KG1 (cell line): ENCODE results near the gene PI4K2A.

Experiments
- DNase-seq: peaks from one replicate; lab custom pipeline; 2025; lab: John Stamatoyannopoulos, UW

Gene PI4K2A

DNA sequence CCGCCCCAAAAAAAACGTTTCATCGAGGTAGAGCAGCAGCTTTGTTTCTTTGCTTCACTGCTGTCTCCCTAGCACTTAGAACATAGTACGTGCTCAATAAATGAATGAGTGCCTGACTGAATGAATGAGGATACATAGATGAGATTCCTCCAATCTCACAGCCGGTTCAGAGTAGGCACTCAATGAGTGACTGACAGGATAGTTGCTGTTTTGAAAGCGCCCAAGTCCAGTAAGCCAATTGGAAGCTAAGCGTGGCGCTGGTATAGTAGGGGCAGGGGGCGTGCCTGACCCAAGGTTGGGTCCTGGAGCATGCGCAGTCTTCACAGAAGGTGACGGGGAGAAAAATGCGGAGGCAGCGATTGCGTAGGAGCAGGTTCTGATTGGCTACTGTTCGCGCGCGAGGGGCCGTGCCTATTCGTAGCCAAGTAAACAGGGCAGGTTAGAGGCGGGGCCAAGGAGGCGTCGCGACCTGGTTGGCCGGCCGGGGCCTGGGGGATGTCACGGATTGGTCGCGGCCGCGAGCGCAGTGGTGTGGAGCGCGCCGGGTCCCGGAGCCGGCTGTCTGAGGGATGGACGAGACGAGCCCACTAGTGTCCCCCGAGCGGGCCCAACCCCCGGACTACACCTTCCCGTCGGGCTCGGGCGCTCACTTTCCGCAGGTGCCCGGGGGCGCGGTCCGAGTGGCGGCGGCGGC lies at the start of gene PI4K2A:
PI4K2A (plus strand) TSS at position 498 of the 694 bp plus-strand sequence; CDS start at position 570, 72 bp downstream.
- peak; percentile 96 for DNase-seq

DNA sequence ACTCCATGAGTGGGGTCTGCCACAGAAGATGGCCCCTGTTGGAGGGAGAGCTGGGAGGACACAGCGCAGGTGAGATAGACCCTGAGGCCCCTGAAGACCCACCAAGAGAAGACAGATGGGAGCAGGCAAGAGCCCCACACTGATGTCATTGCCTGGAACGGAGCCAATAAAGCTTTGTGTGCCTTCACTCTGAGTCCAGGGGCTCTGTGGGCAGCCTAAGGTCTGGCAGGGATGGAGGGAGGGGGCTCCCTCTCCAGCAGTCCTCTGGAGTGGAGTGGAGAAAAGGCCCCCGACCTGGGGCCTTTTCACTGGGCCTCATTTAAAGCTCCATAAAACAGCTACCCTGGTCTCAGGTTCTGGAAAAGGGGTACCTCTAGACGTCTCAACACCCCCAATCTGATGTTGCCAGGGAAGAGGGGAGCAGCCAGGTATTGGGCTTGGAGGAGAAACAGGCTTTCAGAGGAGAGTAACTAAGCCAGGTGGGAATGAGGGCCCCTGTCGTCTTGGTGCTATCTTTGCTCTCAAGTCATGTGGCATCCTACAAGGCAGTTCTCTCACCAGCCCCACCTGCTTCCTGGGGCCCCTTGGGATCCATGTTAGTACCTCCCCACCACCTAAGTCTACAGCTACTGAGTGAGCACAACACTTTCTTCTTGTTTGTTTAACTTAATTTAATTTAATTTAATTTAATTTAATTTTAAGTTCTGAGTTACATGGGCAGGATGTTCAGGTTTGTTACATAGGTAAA lies 49.5 kb upstream of the PI4K2A start:
- no peak for DNase-seq

DNA sequence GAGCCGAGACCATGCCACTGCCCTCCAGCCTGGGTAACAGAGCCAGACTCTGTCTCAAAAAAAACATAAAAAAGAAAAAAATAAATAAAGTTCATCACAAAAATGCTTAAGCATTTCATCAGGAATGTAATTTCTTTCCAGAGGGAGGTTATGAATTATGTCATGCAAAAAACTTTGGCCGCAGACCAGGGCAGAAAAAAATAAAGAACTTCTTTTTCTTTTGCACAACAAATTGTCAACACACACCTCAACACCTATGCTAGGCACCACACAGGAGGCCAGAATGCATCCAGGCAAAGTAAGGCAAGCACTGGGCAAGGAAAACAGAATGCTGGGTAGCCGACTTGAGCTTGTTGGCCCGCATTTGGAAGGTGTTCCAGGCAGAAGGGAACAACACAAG lies 47.0 kb upstream of the PI4K2A start:
- no peak for DNase-seq

DNA sequence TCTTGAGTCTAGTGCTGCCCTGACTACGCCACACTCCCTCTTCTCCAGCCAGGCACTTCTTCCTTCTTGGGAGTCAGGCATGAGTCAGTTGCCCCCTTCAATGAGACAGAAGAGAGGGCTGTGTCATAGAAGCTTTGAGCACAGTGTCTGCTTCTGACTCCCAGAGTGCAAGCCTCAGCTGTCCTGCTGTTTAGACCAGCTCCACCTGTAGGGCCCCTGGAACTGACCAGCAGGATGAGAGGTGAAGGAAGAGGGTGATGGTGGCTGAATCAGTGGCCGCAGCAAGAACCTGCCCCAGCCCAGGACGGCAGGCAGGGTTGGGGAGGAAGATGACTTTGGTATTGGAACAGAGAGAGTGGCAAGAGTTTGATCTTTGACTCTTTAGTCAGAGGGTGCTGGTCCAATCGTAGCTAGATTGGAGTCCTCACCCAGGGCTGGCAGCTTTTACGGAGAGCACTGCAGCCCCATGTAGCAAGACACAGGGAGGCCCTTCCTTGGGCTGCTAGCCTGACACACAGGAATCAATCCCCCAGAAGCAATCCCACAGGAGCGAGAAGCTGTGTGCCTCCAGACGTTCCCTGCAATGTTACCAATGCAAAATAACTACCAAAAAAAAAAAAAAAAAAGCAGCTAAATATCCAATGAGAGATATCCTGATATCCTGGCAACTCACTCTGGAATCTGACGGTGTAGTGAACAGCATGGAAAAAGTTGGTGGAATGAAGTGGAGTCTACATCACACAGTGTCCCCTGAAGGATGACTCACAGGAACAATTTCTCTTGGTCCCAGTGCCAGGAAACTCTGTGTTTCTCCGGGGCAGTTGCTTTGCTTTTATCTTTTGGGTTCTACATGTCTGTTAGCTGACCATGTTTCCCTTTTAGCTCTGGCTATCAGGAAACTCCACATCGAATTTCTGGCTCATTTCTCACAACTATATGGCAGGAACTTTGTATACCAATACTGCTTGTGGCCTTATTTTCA lies 44.1 kb upstream of the PI4K2A start:
- no peak for DNase-seq

DNA sequence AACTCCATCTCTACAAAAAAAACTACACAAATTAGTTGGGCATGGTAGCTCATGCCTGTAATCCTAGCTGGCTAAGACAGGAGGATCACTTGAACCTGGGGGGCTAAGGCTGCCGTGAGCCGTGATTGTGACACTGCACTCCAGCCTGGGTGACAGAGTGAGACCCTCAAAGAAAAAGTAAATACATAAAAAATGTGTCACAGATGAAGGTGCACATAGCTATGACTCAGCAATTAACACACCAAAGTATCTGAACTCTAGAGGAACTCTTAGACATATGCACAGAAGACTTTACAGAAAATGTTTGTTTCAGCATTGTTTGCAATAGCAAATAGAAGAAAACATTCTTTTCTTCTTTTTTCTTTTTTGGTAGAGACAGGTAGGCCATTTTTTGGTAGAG lies 42.7 kb upstream of the PI4K2A start:
- DNase-seq, result no peak

DNA sequence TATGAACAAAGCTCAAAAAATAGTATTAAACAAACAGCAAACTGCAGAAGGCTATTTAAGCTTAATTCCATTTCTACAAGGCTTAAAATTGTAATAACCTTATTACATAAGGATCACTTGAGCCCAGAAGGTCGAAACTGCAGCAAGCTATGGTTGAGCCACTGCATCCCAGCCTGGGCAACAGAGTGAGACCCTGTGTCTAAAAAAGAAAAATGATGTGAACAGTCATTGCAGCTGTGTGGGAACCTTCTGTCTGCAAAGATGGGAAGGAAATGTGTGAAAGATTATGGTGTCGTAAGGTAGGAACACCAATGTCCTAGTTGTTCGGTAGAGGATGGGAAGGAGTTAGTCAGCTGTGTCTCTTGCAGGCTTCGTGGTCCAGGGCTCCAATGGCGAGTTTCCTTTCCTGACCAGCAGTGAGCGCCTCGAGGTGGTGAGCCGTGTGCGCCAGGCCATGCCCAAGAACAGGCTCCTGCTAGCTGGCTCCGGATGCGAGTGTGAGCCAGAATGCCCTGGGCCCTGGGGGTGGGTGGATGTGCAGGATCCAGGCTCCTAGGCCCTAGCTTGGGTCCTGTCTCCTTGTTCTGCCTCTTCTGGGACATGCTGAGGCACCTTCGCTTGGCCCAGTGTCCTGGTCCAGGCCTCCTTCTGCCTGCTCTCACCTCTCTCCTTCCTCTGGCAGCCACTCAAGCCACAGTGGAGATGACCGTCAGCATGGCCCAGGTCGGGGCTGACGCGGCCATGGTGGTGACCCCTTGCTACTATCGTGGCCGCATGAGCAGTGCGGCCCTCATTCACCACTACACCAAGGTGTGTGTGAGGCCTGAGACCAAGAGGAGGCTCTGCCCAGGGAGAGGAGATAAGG lies 41.8 kb upstream of the PI4K2A start:
- no peak for DNase-seq

DNA sequence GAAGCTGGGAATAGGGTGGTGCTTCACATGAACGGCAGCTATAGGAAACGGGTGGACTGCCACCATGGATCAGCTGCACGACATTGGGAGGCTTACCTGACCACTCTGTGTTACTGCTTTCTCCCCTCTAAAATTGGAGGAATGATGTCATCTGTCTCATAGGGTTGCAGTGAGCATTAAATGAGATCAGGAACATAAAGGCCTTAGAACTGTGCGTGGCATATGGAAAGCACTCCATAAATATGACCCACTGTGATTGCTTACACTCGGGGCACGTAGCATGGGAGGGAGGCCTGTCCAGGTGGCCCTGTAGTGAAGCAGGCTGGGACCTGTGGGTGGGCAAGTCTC lies 41.2 kb upstream of the PI4K2A start:
- no peak for DNase-seq

DNA sequence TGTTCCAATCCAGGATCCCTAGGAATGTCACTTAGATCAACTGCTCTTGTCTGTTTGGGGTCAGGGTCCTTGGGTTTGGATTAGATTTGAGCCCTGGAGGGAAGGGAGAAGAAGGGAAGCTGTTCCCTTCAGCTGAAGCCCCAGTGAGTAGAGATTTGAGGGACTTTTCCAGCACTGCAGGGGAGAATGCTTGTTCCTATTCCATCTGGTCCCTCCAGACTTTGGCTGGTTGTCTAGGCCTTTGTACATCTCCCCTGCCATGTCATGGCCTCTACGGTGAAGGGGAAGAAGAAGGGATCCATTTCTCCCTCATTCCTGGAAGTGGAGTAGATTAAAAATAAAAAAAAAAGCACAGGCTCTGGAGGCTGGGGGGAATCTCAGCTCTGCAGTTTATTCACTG lies 39.9 kb upstream of the PI4K2A start:
- no peak for DNase-seq

DNA sequence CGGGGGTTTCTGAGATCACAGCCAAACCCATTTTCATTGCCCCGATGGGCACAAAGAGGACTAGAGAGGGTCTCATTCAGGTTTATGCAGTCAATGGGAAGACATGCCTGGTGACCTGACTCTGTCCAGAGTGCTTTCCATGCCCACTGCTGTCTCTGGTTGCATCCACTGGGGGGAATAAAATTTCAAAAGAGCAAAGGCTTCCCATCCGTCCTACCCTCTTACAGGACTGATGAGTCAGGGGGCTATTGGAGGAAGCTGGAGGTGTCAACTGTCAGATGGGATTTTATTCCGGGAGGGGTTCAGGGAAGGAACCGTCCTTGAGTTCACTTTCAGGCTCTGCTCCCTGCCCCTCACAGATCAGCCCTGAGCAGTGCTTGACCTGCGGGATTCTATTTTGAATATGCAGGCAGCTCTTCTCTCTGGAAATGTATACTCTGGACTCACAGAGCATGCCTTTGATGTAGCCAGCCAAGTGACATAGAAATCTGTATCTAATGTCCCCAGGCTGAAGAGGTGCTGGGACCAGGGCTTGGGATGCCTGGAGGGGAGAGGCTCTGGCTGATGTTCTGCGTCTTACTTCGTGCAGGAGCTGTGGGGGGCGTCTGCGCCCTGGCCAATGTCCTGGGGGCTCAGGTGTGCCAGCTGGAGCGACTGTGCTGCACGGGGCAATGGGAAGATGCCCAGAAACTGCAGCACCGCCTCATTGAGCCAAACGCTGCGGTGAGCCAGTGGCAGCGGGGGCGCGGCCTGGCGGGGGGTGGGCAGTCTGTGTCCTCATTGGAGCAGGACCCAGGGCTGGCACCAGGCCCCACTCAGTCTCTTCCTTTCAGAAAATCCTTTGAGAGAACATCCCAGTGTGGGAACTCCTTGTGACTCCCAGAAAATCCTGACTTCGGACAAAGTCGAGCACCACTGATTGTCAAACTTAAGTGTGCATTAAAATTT lies 38.9 kb upstream of the PI4K2A start:
- no peak for DNase-seq

DNA sequence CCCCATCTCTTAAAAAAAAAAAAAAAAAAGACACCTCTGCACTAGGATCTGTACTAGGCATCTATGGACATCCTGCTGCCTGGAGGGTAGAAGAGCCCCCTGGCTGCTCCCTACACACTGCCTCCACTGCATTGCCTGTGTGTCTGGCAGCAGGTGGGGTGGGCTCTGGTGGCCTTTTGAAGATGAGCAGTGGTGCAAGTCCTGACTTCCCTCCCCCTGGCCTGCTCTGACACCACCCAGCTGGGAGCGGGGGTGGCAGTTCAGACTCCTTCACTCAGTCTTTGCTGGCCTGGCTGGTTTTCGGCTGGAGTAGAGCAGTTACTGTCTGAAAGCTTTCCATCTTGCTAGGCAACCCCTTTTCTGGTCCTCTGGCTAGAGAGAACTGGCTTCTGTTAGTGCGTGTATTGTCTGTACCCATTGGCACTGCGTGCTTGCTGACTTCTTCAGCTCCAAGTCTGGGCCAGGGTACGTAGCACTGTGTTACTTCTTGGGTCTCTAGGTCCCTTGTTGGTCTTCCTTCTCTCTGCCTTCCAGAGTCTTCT lies 33.3 kb upstream of the PI4K2A start:
- no peak for DNase-seq

DNA sequence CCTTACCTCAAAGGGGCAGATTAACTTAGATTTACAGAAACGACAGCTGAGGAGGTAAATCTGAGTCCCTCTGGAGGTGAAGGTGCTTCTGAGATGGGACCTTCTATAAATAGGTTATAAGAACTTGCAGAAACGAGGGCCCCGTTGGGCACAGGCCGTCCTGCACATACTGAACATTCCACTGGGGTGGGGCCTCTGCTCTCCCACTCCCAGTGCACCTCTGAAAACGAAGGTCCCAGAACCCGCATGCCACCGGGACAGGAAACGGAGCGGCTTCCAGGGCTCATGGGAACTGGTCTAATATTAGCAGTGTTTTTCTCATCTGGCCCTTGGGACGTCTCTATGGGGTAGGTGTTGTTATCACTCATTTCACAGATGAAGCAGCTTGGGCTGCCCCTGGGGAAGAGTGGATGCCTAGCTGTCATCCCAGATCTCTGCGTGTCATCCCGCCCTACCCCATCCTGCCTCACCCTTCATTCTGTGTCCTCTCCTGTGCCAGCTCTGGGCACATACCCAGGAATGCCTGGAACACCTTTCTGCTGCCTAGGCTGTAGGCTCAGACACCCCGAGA lies 31.4 kb upstream of the PI4K2A start:
- DNase-seq, result no peak

DNA sequence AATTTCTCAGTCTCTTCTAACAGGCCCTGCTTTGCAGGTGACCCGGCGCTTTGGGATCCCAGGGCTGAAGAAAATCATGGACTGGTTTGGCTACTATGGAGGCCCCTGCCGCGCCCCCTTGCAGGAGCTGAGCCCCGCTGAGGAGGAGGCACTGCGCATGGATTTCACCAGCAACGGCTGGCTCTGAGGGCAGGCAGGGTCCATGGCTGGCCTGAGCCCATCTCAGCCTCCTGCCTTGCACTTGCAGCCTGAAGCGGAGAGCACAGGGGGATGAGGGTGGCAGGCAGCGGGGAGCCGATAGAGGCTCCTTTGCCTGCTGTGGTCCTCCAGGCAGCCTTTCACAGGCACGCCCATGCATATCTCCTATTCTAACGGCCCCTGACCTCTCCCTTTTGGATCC lies 29.0 kb upstream of the PI4K2A start:
- no peak for DNase-seq

DNA sequence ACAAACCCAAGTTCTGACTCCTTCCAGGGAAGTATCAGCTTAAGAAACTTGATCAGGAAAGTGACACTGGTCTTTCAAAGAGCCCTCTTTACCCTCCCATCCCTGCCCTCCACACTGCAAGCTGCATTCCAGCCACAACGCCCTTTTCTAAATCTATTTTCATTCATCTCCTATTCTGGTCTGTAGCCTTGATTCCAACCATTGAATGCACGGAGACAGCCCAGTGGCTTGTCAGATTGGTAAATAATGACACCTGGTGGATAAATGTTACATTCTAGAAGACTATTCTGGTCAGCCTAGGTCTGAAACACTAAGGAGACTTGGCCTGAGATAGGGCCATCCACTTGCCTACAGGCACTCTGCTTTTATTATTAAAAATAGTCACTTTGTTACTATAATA lies 28.1 kb upstream of the PI4K2A start:
- DNase-seq, result no peak

DNA sequence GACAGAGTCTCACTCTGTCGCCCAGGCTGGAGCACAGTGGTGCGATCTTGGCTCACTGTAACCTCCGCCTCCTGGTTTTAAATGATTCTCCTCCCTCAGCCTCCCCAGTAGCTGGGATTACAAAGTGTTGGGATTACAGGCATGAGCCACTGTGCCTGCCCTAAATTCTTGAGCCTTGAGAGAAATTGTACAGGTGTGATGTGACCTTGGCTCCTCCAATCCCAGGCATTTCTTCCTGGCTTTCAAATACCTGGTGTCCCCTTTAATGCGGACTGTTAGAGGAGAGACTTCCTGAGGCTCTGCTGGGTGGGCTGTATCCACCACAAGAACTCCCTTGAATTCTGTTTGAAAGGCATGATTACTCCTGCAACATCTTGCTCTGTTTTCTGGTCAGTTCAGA lies 22.2 kb upstream of the PI4K2A start:
- DNase-seq, result no peak

DNA sequence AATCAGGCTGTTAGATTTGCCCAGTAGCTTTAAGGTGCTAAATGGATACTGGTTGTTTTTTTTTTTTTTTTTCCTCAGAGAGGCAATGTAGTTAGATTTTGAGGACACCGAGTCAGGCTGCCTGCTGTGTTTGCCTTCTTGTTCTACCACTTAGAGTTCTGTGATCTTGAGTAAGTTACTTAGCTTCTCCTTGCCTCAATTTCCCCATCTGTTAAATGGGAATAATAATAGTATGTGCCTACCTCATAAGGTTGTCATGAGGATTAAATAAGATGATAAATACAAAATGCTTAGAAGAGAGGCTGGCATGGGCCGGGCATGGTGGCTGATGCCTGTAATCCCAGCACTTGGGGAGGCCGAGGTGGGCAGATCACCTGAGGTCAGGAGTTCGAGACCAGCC lies 21.7 kb upstream of the PI4K2A start:
- no peak for DNase-seq

DNA sequence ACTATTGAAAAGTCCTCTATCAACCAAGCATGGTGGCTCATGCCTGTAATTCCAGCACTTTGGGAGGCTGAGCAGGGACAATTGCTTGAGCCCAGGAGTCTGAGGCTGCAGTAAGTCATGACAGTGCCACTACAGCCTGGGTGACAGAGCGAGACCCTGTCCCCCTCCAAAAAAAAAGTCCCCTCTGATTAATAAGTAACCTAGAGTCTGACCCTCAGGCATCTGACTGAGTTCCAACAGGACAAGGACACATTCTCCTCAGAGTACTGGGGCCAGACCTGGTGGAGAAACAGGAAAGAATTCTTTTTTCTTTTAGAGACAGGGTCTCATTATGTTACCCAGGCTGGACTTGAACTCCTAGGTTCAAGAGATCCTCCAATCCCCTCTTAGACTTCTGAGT lies 17.2 kb upstream of the PI4K2A start:
- no peak for DNase-seq

DNA sequence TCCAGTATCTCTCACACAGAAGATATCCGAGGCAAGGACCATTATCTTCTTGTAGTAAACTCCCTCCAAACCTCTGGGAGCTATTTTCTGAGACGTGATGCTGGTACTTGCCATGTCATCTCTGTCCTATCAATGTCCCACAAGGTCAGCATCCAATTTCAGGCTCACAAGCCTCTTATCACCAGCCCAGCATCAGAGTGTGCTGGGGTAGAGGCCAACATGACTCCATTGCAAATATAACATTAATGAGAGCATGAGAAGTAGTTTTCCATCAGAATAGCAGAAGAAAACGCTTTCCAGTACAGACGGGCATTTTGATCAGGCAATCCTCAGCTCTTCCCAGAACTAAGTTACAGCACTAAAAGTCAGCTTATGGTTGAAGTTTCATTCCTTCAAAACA lies 12.7 kb upstream of the PI4K2A start:
- no peak for DNase-seq

DNA sequence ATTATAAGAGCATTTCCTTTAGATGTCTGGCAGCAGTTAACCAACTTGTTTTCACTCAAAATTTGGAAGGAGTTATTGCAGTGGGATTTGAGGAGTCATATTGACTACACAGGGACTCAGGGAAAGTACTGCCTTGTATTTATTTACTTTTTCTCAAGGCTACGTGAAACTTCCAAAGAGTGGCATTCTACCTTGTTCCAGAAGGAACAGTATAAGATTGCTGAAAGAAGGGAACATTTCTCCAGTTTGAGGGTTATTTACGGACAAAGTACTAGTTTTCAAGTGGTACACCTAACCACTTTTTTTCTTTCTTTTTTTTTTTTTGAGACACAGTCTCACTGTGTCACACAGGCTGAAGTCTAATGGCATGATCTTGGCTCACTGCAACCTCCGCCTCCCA lies 12.2 kb upstream of the PI4K2A start:
- no peak for DNase-seq

DNA sequence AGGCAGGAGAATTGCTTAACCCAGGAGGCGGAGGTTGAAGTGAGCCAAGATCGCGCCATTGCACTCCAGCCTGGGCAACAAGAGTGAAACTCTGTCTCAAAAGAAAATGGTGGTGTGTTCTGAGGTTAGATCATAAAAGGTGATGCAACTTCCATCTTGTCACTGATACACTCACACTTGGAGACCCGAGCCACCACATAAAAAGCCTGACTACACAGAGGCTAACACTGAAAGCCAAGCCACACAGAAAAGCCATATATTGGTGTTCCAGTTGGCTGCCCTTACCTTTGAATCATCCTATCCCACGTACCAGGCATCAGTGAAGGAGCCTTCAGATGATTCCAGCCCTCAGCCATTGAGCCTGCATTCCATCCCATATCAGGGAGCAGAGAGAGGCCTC lies 11.2 kb upstream of the PI4K2A start:
- no peak for DNase-seq

DNA sequence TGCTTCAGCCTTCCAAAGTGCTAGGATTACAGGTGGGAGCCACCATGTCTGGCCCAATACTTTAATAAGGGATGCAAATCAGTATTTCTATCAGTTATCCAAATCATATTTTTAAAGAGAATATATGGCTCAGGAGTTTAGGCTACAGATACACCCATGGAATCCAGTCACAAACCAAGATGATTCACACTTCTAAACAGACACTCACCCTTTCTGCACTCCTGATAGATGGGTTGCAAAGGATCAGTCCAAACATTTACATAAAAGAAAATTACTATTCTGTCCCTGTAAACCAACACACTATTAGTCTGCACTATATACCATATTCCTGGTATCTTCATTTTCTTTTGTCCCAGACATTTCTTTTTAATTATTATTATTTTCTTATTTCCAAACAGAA lies 9.4 kb upstream of the PI4K2A start:
- DNase-seq, result no peak
